ENCODE results near the gene STX1B. TPM values are rescaled to one million over a fixed set of nuclear protein-coding genes. Genes with fewer than 3 reads are reported as not detected.

Gene STX1B
- total and polyA plus RNA-seq, 8 donors = 0.16 to 2.4 (median 0.80) TPM

DNA sequence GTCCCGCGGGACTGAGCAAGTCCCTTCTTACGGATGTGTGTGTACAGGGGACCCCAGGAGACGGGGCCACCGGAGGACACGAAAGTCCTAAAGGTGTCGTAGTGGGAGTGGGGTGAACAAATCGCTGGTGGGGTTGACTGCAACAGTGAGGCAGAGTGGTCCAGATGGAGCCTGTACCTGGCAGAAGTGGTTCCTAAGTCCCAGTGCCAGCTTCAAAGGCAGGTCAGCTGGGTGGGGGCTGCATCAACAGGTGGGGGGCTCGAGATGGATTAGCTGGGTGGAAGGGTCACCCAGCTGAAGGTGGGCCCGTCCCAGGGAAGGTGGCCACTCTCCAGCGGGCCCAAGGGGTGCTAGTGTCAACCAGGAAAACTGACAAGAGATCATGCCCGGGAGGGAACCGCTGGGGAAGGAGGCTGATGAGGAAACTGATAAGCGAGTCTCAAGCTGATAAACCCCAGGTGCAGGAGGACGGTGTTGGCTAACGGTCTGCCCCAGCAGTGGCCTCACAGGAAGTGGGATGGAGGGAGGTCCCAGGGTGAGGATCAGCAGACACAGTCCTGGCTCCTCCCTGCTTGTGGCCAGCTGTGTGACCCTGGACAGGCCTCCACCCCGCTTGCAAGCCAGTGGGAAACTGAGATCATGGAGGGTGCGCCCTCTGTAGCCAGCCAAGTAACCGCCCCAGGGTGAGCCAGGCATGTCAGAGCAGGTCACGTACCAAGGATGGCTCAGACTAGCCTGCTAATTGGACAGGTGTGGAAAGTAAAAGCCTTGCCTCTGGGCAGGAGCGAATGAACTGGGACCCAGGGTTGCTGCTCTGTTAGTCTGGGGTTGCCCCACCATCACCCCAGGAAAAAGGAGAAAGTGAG is 60.6 kb downstream of the STX1B start:
- ATAC-seq (peak; percentile 29 to 48 (median 42)), FAIRE-seq (no peak)

DNA sequence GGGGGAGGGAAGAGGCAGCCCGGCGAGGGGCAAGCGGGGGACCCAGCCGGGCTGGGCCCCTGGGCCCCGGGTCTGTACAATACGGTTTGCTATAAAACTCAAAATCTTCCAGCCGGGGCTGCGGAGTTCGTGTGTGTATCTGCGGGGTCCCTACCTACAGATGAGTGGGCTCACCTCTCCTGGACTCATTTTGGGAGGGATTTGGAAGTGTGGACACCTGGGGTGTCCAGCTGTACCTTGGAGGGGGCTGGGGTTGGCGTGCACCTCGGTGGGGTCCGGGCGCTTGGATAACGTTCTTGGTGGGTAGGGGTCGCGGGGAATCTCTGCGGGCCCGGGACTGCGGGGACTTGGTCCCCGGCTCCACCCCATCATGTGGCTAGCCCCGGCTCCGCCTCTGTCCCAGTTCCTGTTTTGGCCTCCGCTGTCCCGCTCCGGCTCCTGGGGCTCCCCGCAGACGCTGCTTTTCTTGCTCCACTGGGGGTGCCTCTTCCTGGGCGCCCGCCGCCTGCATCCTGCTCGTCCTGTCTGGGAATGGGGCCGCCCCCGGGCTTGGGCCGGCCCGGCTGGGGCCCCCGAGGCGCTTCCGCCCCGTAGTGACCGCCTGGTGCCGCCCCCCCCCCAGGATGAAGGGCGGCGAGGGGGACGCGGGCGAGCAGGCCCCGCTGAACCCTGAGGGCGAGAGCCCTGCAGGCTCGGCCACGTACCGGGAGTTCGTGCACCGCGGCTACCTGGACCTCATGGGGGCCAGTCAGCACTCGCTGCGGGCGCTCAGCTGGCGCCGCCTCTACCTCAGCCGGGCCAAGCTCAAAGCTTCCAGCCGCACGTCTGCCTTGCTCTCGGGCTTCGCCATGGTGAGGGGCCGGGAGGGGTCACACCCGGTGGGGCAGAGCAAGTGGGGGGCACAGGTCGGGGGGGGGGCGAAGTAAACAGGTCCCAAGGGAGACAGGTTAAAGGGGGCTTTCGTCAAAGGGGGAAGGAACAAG is 61.5 kb downstream of the STX1B start, which contains the start of gene ORAI3:
Gene ORAI3 (plus strand): TSS at position 402 of the 983 bp plus-strand sequence. CDS start 222 bp downstream, at position 624.
- WGBS, 2 donors = 0% methylated on average over 45 to 69 of the region's 70 CpGs
- TF ChIP-seq CTCF (IDR thresholded peaks at IDR 0.05) = no peak
- intact Hi-C loops (cut with DNase I) = no loop called here
- no peaks in the 10 kb centered on the region for H3K36me3 ChIP-seq
- FAIRE-seq (no peak), DNase-seq (peak; percentile 61 to 91 (median 74)), ATAC-seq (peak; percentile 72 to 76 (median 74))
- no peaks in the 10 kb centered on the region for H3K27me3 ChIP-seq
- peaks cover 0 to 7% (median 0%) of the 10 kb centered on the region in 3 donors for H3K4me1 ChIP-seq
- peak within 1 kb of the TSS; percentile 61 to 91 (median 84) for H3K27ac ChIP-seq
- H3K9me3 ChIP-seq = no peaks in the 10 kb centered on the region
- peak within 1 kb of the TSS; percentile 83 to 95 (median 91) for H3K4me3 ChIP-seq

More for the DNA sequence above, 60.6 kb downstream of the STX1B start:
- H3K9me3 ChIP-seq = no peaks in the 10 kb centered on the region
- no peaks in the 10 kb centered on the region for H3K36me3 ChIP-seq
- peaks cover 0 to 7% (median 0%) of the 10 kb centered on the region in 3 donors for H3K4me1 ChIP-seq
- WGBS, 2 donors = 3 to 4% methylated on average over 21 of the region's 21 CpGs
- peak overlapping the region; percentile 61 to 91 (median 84) for H3K27ac ChIP-seq
- no peaks in the 10 kb centered on the region for H3K27me3 ChIP-seq
- no peak for TF ChIP-seq CTCF (IDR thresholded peaks at IDR 0.05)
- peak; percentile 66 to 84 (median 72) for DNase-seq
- peak overlapping the region; percentile 83 to 95 (median 91) for H3K4me3 ChIP-seq
- intact Hi-C loops (cut with DNase I) = no loop called here

DNA sequence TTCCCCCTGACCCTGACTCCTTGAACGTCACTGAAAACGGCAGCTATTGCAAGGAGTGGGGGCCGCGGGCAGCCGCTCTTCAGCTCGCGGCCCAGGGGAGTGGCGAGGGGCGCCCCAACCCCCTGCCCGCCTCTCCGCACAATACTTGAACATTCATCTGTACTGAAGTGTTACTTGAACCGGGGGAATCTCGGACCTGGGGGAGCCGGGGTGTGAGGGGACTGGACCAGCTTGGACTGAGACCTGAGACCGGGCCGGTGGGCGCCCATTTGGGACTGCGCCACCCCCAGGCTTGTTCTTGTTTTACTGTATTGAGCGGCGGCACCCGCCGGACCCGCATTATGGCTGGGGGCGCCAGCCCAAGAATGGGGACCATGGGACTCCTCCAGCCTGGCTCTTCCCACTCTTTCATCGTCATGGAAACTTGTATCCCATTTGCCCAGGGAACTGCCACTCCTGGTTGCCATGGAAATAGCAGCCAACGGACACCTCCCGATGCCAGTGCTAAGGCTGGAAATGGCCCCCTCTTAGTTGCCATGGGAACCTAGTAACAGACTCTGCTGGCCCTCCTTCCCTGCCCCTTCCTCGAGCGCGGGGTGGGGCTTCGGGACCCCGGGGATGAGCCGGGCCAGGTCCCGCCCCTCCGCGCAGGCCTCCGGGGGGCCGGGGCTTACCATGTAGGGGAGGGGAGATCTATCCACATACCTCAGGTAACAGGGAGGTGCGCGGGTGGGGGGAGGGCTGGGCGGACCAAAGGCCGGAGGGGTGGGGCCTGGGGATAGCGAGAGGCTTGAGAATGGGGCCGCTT is 62.4 kb downstream of the STX1B start:
- TF ChIP-seq CTCF (IDR thresholded peaks at IDR 0.05) = no peak
- no peak for FAIRE-seq
- Histone ChIP-seq H3K27ac (peak overlapping the region; percentile 61 to 91 (median 84)), H3K36me3 (no peaks in the 10 kb centered on the region), H3K9me3 (no peaks in the 10 kb centered on the region), H3K27me3 (no peaks in the 10 kb centered on the region), H3K4me3 (peak overlapping the region; percentile 83 to 95 (median 91)), H3K4me1 (peaks cover 0 to 7% (median 0%) of the 10 kb centered on the region in 3 donors)
- intact Hi-C loops (cut with DNase I) = no loop called here
- peak; percentile 81 to 93 (median 88) for DNase-seq
- 32 to 37% methylated on average over 41 to 44 of the region's 44 CpGs for WGBS, 2 donors
- ATAC-seq = peak; percentile 62 to 75 (median 71)

GRCh38 chr16:30947541-30947858 is 62.9 kb downstream of the STX1B start:
- Histone ChIP-seq H3K9me3 (no peaks in the 10 kb centered on the region), H3K36me3 (no peaks in the 10 kb centered on the region), H3K27me3 (no peaks in the 10 kb centered on the region), H3K4me3 (no peak overlapping the region), H3K27ac (peak overlapping the region in 1 of 4 donors; percentile 88), H3K4me1 (peaks cover 0 to 7% (median 0%) of the 10 kb centered on the region in 3 donors)
- 74 to 92% methylated on average over 2 to 3 of the region's 3 CpGs for WGBS, 2 donors
- FAIRE-seq (no peak), DNase-seq (no peak), ATAC-seq (no peak)
- TF ChIP-seq CTCF (IDR thresholded peaks at IDR 0.05) = no peak
- intact Hi-C loops (cut with DNase I) = no loop called here

Data from pancreas (tissue), 10 donors.